OCI-LY7 (cell line): Measurements from ENCODE around the gene TMEM250. TPM values are rescaled to one million over a fixed set of nuclear protein-coding genes. Genes with fewer than 3 reads are reported as not detected.
A peak's percentile ranks its signal among the peaks of the same experiment; 100 is the strongest.

Experiments
- BruUV-seq: library from RNA; stranded (reverse); fragments of 400-500 nt; replicated peaks from 2 replicates; lab custom pipeline; 2021; lab: Mats Ljungman, UMichigan
- CTCF ChIA-PET: fragments of 300-600 bp; sonication (Branson Sonifier 250); formaldehyde crosslinking; loops from one replicate; lab custom pipeline; 2022; ENCODE audit warnings: antibody characterized with exemption; ENCODE audit not compliant: unreplicated experiment; lab: Charles Lee
- POLR2A ChIA-PET: fragments of 300-600 bp; sonication (Branson Sonifier 250); formaldehyde crosslinking; loops from one replicate; lab custom pipeline; 2022; ENCODE audit warnings: antibody characterized with exemption; lab: Charles Lee
- DNase-seq: peaks from one replicate; pipeline ENCODE4 v3.0.0-alpha.2; 2015; ENCODE audit warnings: low spot score
- H2AFZ ChIP-seq: fragments of 200-600 bp; sonication (generic), shearing (Covaris generic); 2 replicates; pipeline ENCODE4 v1.6.1; 2014; ENCODE audit warnings: mild to moderate bottlenecking, antibody characterized with exemption, low read length, moderate library complexity
- H3K27ac ChIP-seq: fragments of 200-600 bp; sonication (generic); 2 replicates; pipeline ENCODE4 v1.5.1; 2014; ENCODE audit warnings: mixed run types, low read depth, mild to moderate bottlenecking, moderate library complexity, low read length, inconsistent platforms; ENCODE audit not compliant: poor library complexity, severe bottlenecking
- H3K36me3 ChIP-seq: fragments of 200-600 bp; sonication (generic); 2 replicates; pipeline ENCODE4 v1.6.1; 2014; ENCODE audit warnings: mild to moderate bottlenecking, antibody characterized with exemption, low read length, moderate library complexity, mixed read lengths; ENCODE audit not compliant: insufficient read depth
- H3K4me1 ChIP-seq: fragments of 200-600 bp; sonication (generic); 2 replicates; pipeline ENCODE4 v1.5.1; 2014; ENCODE audit warnings: mild to moderate bottlenecking, low read length; ENCODE audit not compliant: insufficient read depth, poor library complexity, severe bottlenecking
- H3K4me2 ChIP-seq: fragments of 200-600 bp; sonication (generic); 2 replicates; pipeline ENCODE4 v1.6.1; 2014; ENCODE audit warnings: mild to moderate bottlenecking, low read length
- H3K4me3 ChIP-seq: fragments of 200-600 bp; sonication (generic); 2 replicates; pipeline ENCODE4 v1.5.1; 2014; ENCODE audit warnings: mild to moderate bottlenecking, low read depth, low read length; ENCODE audit not compliant: poor library complexity, severe bottlenecking
- H3K79me2 ChIP-seq: fragments of 200-600 bp; sonication (generic); 2 replicates; pipeline ENCODE4 v1.6.1; 2016; ENCODE audit warnings: low read depth, mild to moderate bottlenecking, low read length, moderate library complexity, mixed read lengths; ENCODE audit not compliant: insufficient read depth
- H3K9me2 ChIP-seq: fragments of 200-600 bp; sonication (generic); 2 replicates; pipeline ENCODE4 v1.6.1; 2016; ENCODE audit warnings: mild to moderate bottlenecking, low read length, mixed read lengths; ENCODE audit not compliant: insufficient read depth
- H3K9me3 ChIP-seq: fragments of 200-600 bp; sonication (generic); 2 replicates; pipeline ENCODE4 v1.6.1; 2014; ENCODE audit warnings: mild to moderate bottlenecking, mixed run types, low read length, mixed read lengths
- H4K20me1 ChIP-seq: fragments of 200-600 bp; sonication (generic); 2 replicates; pipeline ENCODE4 v1.6.1; 2014; ENCODE audit warnings: mild to moderate bottlenecking, antibody characterized with exemption, low read length, moderate library complexity, mixed read lengths; ENCODE audit not compliant: insufficient read depth
- CTCF ChIP-seq: fragments of 200-600 bp; sonication (generic); conservative IDR thresholded peaks from 2 replicates; pipeline ENCODE4 v1.5.1; 2014; ENCODE audit warnings: mild to moderate bottlenecking, antibody characterized with exemption, low read length, moderate library complexity, mixed read lengths
- EZH2phosphoT487 ChIP-seq: fragments of 200-600 bp; sonication (generic); IDR thresholded peaks from 2 replicates; pipeline ENCODE4 v1.6.1; 2018; ENCODE audit warnings: low read depth, borderline replicate concordance, mild to moderate bottlenecking, mixed run types, antibody characterized with exemption, low read length, moderate library complexity, mixed read lengths
- intact Hi-C: fragments of 100-400 bp; cut with micrococcal nuclease; formaldehyde crosslinking; loops from one replicate; pipeline ENCODE4 v1.10.0; 2022; ENCODE audit not compliant: unreplicated experiment
- total RNA-seq, 2 experiments: library from RNA; depleted of rRNA in 1 of 2; stranded (reverse); fragments of >200 nt in 1 of 2; shearing (Covaris generic) in 1 of 2; gene quantifications; 2 replicates each; pipeline ENCODE4 v1.2.3, GENCODE V29; 2014 to 2022

TMEM250 gene
- total RNA-seq, 2 experiments from 2014 or later, result 51.0 to 53.8 TPM

- DNase-seq, result no peak
- H4K20me1 ChIP-seq, result no peaks in the 10 kb centered on the region
- H3K4me1 ChIP-seq, result peaks cover 18% of the 10 kb centered on the region
- no peak overlapping the region for H3K4me3 ChIP-seq
- no peaks in the 10 kb centered on the region for H3K9me3 ChIP-seq
- ChIA-PET CTCF (no interaction called here), POLR2A (no interaction called here)
- TF ChIP-seq EZH2phosphoT487 (no peak), CTCF (no peak)
- H3K27ac ChIP-seq, result no peak overlapping the region
- no peak overlapping the region for H2AFZ ChIP-seq
- intact Hi-C loops, result no loop called here
- H3K36me3 ChIP-seq, result peaks cover 23% of the 10 kb centered on the region
- no peaks in the 10 kb centered on the region for H3K9me2 ChIP-seq
- no peak overlapping the region for H3K4me2 ChIP-seq
- no TSS peak for BruUV-seq
- peaks cover 18% of the 10 kb centered on the region; the same call in 1 of the 2 replicates for H3K79me2 ChIP-seq
Observed at GRCh38 chr9:136115641-136116359, 2.9 kb downstream of the TMEM250 start.

- Histone ChIP-seq H3K27ac (no peak overlapping the region), H3K9me2 (no peaks in the 10 kb centered on the region), H3K36me3 (peaks cover 23% of the 10 kb centered on the region), H4K20me1 (no peaks in the 10 kb centered on the region), H3K4me2 (no peak overlapping the region), H3K4me1 (peaks cover 21% of the 10 kb centered on the region), H2AFZ (no peak overlapping the region), H3K9me3 (no peaks in the 10 kb centered on the region), H3K4me3 (no peak overlapping the region), H3K79me2 (peaks cover 18% of the 10 kb centered on the region; the same call in 1 of the 2 replicates)
- TF ChIP-seq CTCF (no peak), EZH2phosphoT487 (no peak)
- no TSS peak for BruUV-seq
- intact Hi-C loops, result no loop called here
- POLR2A ChIA-PET, result no interaction called here
- no peak for DNase-seq
- CTCF ChIA-PET, result no interaction called here
Observed at GRCh38 chr9:136115206-136115605, 3.5 kb downstream of the TMEM250 start.

GRCh38 chr9:136114610-136115009 lies 4.1 kb downstream of the TMEM250 start:
- CTCF ChIA-PET, result no interaction called here
- POLR2A ChIA-PET, result no interaction called here
- intact Hi-C loops, result no loop called here

More at GRCh38 chr9:136114610-136115009, 4.1 kb downstream of the TMEM250 start:
- H3K9me2 ChIP-seq, result no peaks in the 10 kb centered on the region
- no peaks in the 10 kb centered on the region for H3K9me3 ChIP-seq
- peaks cover 23% of the 10 kb centered on the region for H3K36me3 ChIP-seq
- no peak overlapping the region for H3K4me2 ChIP-seq
- TF ChIP-seq CTCF (no peak), EZH2phosphoT487 (no peak)
- no peak overlapping the region for H3K27ac ChIP-seq
- peaks cover 18% of the 10 kb centered on the region; the same call in 1 of the 2 replicates for H3K79me2 ChIP-seq
- BruUV-seq, result TSS peak; percentile 61
- no peak overlapping the region for H2AFZ ChIP-seq
- no peak for DNase-seq
- H4K20me1 ChIP-seq, result no peaks in the 10 kb centered on the region
- H3K4me3 ChIP-seq, result no peak overlapping the region
- peaks cover 21% of the 10 kb centered on the region for H3K4me1 ChIP-seq
